Islet precursor cell (in vitro differentiated cells): Measurements from ENCODE around the gene POU6F2.
"Not testable (repeated sequence)": the region's sequence is repeated elsewhere in the genome, so short reads cannot be mapped to it uniquely, and the experiment has no call there.

Experiments
- DNase-seq: peaks from one replicate; pipeline ENCODE4 v3.0.0-alpha.2; 2018

POU6F2 gene

DNA sequence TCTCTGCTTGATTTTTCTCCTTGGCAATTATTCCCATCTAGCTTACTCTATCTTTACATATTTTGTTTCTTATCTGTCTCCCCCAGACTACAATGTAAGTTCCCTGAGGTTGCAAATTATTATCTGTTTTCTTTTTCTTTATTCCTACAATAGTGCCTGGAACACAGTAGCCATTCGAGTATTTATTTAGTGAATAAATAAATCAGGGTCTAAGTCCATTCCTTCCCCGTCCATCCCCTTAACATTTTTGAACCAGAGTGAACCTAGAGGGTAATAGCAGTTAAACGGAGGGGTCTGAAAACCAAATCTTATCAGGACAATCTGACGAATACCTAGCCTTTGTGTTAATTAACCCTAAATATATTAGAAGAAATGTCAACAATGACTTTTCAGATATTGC is 335.7 kb downstream of the POU6F2 start:
- no peak for DNase-seq

DNA sequence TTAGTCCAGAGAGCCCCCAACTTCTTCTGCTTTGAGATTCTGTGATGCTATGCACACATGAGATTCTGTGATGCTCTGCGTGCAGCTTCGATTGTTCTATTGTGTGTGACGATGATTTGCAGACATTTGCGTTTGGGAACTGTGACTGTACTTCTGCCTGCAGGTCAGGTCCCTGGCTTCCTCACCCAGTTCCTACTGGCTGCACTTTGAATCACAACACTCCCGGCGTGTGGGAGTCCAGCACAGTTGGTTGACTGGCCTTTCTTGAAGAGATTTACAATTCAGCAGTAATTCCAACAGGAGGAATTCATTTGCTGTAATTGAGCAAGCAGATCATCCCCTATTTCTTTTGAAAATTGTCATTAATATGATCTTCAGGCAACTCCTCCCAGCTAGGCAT is 336.3 kb downstream of the POU6F2 start:
- DNase-seq, result no peak

DNA sequence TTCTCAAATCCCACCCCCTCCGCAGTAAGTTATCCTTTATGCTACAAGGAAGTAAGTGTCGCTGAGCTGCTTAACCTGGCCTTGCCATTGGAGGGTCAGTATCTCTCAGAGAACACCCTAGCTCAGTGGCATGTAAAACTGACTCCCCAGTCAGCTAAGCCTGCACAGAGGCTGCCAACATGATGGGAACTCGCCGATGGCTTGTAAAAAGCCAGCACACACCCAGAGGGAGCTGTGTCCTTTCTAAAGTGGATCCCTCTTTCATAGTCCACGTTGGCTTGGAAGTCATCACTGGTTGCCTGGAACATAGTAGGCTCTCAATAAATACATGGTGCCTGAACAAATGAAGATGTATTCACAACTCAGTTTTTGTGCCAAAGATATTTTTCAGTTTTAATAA is 339.4 kb downstream of the POU6F2 start:
- DNase-seq, result no peak

DNA sequence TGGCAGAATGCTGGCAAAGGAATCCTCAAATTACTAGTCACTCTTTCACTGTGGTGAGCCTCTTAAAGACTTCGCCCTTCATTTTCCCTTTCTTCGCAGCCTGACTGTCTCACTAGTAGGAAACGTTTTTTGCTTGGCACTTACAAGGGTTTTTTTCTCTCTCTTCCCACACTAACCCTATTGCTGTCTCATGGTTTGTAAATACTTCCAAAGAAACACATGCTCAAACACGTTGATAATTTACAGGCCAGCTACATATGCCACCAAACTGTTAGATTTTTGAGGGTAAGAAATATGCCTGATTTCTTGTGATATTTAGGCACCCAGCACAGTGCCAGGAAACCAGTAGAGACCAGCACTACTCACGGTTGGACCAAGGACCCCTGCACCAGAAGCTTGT is 340.2 kb downstream of the POU6F2 start:
- no peak for DNase-seq

DNA sequence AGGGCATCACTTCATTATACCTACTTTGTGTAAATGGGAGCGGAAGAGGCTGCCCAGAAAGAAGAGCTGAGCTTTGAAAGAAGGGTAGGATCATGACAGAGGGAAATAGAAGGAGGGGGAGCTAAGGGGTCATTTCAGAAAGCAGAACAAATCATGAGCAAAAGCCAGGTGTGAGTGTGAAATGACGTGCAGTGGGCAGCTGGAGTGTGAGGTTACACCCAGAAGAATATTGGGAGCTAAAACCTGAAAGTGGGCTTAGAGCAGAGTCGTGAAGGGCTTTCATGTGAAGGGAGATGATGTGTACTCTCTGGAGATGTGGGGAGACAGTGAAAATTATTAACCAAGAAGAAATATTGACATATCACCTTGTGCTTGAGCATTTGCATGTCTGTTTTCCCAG is 343.5 kb downstream of the POU6F2 start:
- no peak for DNase-seq

DNA sequence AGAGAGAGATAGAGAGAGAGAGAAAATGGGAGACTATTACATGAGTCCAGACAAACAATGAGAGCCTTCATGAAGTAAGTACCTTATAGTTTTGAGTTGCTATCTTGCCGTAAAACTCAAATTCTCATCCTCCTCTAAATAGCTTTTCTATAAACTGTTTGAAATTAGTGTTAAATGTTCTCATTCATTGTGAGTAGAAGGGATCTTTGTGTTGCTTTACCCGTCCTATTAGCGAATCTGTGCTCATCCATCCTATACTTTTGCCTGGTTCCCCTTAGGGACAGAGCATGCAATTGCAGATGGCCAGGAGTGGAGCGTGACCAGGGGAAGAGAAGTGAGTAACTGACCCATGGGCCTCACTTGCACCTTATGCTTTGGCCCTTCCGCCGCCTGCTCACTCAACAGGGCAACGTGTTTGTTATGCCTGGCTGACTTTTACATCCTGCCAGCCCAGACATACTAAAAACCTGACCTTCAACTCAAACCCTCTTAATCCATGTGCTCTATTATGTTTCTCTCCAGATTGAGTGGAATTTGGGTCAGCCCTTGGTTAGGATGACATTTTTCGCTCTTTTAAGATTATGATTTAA is 344.3 kb downstream of the POU6F2 start:
- DNase-seq, result no peak

DNA sequence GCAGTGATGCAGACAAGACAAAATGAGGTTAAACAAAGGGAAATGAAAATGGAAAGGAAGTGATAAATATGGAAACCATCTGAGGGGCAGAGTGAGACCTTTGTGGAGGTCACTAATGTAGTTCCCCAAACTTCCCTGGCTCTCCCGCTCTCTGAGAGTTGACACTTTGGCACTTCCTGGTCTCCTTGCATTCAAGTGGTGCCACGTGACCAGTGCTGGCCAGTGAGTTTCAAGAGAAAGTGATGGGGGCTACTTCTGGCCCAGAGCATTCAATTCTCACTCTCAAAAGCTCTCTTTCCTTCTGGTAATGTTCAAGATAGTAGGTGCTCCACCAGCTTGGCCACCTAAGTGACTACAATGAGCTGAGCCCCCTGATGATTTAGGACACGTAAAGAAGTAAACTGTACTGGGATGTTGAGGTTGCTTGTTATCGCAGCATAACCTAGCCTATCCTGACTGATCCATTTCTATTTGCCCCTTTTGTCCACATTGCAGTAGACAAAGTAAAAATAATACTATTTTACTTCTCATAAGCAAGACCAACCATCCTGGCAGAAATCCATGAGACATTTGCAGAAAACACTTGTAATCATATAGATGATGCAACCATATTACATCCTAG is 346.5 kb downstream of the POU6F2 start:
- no peak for DNase-seq

DNA sequence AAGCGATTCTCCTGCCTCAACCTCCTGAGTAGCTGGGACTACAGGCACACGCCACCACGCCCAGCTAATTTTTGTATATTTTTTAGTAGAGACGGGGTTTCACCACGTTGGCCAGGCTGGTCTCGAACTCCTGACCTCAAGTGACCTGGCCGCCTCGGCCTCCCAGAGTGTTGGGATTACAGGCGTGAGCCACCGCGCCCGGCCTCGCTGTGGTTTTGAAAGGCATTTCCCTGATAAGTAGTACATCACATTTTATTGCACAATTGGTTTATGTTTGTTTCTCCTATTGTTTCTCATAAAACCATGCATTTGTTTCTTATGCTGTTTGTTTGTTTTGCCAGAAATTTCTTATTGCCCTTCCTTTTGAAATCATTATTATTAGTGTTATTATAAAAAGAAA is 353.9 kb downstream of the POU6F2 start:
- DNase-seq, result not testable (repeated sequence)

DNA sequence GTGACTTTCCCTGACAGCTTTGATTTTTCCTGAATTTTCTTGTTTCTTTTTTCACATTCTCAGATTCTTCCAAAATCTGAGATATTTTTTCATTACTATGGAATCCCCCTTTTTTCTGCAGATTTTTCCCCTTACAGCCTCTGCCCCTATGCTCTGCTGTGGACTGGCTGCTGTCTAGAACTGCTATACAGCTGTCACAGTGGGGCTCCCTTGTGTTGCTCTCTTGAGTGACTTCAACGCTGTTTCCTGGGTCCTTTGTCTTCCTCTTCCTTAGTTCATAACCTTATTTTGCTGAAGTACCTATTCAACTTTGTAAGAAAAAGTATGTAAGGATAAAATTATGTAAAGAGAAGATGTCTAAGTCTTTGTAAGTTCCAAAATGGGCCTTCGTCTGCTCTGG is 354.4 kb downstream of the POU6F2 start:
- DNase-seq, result no peak

DNA sequence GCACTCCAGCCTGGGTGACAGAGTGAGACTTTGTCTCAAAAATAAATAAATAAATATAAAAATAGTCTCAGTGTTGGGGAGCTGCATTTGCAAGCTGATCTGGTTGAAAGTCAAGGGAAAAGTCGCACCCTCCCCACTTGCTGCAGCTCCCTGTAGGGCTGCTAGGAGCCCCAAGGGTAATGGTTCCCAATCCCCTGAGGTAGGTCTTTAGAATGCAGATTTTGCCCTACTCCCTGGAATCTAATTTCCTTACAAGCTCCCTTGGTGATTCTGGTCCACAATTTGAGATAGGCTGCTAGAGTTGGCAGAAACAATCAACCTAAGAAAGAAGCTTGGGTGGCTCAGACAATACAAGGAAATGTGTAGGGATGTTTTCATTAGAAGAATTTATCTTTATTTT is 356.0 kb downstream of the POU6F2 start:
- DNase-seq, result no peak

DNA sequence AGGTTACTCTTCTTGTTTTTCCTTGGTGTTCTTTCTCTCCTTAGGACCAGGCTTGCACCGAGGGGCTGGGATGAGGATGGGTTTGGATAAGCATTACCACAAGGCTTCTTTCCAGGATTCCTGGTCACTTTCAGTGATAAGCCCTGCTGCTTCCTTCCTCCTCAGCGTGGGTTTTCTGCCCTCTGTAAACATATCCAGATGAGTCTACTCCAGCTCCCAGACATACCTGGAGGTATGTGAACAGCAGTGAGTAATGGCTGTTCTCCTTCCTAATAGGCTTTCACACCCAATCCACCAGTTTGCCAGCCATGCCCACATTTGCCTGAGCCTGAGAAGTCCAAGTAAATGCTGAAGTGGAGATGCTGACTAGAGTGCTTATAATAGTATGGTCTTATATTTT is 358.7 kb downstream of the POU6F2 start:
- DNase-seq, result peak; percentile 58

DNA sequence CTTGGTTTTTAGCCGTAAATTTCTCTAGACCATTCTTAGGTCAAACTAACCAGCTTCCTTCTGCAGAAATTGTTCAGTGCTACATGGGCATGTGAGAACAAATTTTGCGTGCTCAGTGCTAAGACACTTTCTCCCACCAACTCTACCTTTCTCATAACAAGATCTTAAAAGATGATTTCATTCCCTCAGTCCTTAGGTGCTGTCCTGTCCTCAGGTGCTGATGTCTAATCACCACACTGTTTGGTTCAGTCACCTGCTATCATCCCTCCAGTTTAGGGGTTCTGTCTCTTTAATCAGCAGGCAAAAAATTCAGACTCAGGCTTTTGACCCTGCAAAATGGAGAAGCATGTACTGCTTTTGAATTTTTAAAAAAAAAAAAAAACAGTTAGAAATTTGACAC is 361.0 kb downstream of the POU6F2 start:
- no peak for DNase-seq

DNA sequence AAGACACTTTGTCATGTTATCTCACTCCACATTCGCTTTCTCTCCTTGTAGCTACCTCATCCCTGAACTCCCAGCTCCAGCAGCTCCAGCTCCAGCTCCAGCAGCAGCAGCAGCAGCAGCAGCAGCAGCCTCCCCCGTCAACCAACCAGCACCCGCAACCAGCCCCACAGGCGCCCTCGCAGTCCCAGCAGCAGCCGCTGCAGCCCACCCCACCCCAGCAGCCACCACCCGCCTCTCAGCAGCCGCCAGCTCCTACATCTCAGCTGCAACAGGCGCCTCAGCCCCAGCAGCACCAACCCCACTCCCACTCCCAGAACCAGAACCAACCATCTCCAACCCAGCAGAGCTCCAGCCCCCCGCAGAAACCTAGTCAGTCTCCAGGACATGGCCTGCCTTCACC is 361.9 kb downstream of the POU6F2 start:
- DNase-seq, result no peak

DNA sequence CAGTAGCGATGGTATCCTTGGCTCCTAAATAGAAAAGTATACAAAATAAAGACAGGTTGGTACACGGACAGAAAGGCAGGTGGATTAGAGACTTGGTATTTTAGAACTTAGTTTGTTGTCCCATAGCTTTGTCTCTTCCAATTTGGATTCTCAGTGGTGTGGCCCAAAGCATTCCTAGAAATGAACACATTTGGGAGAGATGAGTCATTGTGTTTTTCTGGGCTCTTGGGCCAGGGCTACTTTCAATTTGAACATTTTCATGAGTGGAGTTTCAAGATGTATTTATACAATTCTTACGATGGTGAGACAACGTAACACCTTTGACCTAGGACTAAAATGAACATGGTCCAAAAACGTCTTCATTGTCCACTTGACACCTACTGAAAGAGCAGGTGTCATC is 363.4 kb downstream of the POU6F2 start:
- DNase-seq, result no peak

DNA sequence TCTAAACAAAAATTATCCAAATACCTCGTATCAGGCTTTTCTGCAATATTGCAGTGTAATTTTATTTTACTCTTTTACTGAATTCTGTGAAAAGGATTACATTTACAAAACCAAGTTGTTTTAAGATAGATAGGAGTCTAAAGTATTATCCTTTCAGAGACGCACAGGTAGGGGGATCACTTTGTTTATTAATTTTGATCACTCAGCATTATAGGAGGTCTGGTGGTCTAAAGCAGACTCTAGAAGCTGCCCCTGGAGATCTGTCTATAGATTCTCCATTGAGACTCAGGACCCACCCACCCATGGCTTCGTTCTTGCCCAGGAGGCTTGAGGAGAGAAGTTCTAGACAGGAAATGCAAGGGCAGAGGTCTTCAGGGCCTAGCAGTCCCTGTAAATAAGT is 365.1 kb downstream of the POU6F2 start:
- no peak for DNase-seq

DNA sequence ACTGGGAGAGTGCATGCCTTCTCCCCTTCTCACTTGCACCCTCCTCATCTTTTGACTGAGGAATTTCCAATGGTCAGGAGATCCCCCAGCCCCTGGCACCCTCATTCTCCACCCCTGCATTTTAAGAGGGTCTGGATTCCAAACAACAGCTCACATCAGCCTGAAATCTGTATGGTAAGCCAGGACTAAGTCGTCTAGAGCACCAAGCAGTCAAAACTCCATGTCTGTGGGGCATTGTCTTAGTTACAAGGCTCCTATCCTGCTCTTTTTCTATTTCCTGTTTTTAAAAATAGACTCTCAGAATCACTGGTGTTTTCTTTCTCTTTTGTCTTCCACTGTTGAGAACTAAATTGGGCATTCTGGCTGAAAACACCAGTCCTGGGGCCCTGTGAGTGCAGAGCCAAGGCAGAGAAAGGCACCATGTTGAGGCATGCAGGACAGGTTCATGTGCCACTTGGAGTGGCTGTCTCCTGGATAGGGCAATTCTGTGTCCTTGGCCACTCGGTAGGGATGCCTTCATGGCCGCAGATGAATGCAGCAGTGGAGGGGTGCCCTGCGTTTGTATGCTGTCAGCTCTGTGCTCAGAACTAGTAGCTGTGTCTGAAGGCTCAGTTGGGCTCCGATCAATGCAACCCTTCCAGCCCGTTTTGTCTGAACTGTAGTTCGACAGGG is 371.9 kb downstream of the POU6F2 start:
- no peak for DNase-seq

DNA sequence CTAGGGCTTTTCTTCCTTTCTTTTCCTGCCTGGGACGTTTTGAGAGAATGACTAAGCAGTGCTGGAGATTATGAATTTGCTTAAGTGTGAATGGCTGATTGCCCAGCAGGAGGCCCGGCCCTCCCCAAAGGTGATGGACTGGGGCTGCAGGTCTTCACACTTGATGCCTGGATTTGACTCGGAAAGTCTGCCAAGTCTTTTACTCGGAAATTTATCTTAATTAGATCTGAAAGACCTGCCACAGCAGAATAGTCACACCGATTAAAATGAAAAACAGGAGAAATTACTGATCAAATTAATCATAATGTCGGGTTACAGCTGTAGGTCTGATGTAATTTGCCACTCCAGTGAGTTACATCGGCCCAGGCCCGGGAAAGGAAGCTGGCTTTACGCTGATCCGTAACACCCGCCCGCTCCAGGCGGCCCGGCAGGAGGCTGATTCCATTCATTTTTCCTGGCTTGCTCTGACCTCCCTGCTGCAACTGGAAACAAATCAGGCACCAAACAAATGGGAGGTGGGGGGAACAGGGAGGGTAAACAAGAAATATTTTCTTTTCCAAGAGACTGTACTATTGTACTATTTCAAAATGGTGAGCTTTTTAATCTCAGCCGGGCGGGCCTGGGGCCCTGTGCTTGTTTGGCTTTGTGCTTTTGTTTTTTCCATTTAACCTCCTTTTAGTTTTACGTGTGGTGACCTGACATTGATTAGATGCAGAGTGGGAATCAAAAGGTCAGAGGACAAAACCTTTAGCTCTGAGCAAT is 376.1 kb downstream of the POU6F2 start:
- DNase-seq, result peak; percentile 86

DNA sequence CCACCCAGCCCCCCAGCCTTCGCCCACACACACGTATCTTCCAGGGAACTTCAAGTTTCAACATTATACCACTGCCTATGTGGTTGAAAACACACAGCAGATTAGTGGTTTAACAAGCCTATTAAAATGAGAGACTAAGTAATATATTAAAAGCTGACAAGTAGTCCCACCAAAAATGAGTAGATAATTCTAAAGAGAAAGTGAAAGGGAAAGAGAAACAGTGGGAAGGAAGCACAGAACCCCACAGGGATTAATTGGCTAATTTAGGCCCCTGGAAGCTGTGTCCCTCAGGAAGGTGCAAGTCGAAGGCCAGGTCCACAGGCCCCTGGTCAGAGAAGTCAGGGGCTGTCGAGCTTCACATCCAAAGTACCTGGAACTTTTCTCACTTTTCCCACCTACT is 378.0 kb downstream of the POU6F2 start:
- no peak for DNase-seq

DNA sequence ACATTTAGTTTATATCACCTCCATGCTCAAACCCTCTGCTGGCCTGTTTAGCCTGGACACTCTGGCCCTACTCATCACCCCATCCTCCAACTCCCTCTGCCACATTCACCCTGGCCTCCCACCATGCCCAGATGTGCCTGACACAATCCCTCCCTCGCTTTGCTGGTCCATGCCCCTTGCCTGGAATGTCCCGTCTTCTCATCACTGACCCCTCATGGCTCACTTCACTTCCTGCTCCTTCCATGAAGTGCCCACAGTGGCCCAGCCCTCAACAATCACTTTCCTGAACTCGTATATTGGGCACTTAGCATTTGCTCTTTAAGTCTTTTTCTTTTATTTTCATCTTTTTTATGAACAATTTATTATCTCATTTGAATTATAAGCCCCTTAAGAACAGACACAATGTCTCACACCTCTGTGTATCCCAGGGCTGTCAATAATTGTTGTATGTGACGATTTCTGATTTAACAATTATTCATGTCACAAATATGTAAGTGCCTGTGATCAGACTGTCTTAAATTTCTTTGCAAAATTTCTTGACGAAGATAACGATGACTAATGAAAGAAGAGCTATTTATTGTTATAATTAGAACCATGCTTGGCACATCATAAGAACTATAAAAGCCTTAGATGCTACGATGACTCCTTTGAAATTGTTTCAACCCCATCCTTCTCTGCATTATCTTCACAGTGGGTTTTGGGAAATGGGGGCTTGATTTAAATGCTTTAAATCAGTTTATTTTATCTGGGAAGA is 378.6 kb downstream of the POU6F2 start:
- no peak for DNase-seq

DNA sequence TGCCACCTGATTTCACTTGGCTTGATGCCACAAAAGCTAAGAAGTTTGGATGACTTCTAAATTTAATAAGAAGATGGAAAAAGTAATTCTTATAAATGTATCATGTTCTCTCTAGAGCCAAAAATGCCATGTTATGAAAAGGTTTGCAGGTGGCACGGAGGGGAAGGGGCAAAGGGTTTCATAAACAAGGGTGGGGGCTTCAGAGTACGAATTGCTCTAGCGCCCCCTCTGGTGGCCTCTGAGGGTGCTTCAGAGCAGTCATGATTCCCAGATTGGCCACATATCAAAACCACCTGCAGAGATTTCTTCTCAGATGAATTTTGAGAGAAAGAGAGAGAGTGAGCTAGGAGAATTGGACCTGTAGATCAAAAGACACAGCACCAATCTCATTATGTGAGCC is 379.9 kb downstream of the POU6F2 start:
- DNase-seq, result no peak

DNA sequence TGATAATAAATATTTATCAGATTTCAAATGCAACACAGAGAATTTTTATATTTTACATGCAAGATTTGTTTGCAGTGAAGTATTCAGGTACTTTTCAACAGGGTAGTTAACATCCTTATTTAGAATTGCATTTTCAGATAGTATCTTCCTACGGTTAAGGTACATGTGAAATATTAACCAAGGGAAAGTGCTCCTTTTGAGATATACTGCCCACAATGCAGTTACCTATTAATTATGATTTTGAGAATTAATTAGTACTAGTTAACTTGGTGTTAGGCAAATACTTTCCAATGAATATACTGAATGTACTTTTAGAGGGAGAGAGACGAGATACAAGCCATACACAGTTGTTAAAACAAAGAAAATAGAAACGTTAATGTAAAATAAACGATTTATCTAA is 382.3 kb downstream of the POU6F2 start:
- DNase-seq, result no peak

DNA sequence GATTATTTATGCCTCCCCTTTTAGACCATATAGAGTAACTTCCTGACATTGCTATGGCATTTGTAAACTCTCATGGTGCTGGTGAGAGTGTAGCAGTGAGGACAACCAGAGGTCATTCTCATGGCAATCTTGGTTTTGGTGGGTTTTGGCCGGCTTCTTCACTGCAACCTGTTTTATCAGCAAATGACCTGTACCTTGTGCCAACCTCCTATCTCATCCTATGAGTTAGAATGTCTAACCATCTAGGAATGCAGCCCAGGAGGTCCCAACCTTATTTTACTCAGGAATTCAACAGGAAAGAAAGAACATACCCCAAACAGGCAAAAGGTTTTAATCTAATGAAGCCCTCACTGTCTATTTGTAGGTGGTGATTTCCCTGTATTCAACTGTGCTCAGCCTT is 383.1 kb downstream of the POU6F2 start:
- no peak for DNase-seq

DNA sequence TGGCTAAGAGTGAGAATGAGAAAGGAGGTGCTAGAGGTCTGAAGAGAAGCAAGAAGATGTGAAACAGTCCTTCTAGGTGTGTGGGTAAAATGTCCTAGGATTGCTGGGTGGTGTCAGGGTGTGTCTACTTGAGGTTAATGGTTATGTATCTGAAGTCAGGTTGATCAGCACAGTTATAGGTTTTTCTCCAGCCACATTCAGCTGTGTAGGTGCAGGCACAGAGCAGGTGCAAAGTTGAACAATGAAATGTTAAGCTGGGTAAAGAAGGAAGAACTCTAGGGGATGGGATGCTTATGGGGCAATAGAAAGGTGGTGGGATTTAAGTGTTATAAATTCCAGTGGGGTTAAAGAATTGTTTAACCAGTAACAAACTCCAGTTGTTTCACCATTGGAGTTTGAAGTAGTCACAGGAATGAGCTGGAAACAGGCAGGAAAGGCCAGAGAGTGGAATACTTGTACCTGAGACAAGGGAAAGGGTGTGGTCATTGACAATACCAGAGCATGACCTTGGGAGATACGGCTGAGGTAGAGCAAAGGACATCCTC is 388.1 kb downstream of the POU6F2 start:
- no peak for DNase-seq
